Neural cell (in vitro differentiated cells): ENCODE measurements around the gene PHLPP1. TPM values are rescaled to one million over a fixed set of nuclear protein-coding genes. Genes with fewer than 3 reads are reported as not detected.
"Not testable (repeated sequence)": the region's sequence is repeated elsewhere in the genome, so short reads cannot be mapped to it uniquely, and the experiment has no call there.

Experiments used
- H2AFZ ChIP-seq: fragments of 200-600, 300-800 bp; sonication (generic), shearing (Covaris generic); 2 replicates; pipeline ENCODE4 v1.6.0; 2014; ENCODE audit warnings: low read depth, mild to moderate bottlenecking, antibody characterized with exemption, low read length, moderate library complexity
- H3F3A ChIP-seq: fragments of 200-600 bp; shearing (Covaris generic); 2 replicates; pipeline ENCODE4 v1.6.1; 2016; ENCODE audit warnings: mild to moderate bottlenecking, moderate library complexity, mixed read lengths, antibody characterized with exemption, low read length; ENCODE audit not compliant: insufficient read depth, poor library complexity, severe bottlenecking
- H3K27ac ChIP-seq: fragments of 200-600, 300-800 bp; sonication (generic), shearing (Covaris generic); 2 replicates; pipeline ENCODE4 v1.5.1; 2014; ENCODE audit warnings: mild to moderate bottlenecking, low read length, moderate library complexity
- H3K27me3 ChIP-seq: fragments of 300-800, 200-600 bp; sonication (generic), shearing (Covaris generic); 2 replicates; pipeline ENCODE4 v1.6.0; 2014; ENCODE audit warnings: mild to moderate bottlenecking, low read depth, low read length, moderate library complexity; ENCODE audit not compliant: insufficient read depth
- H3K36me3 ChIP-seq: fragments of 300-800, 200-600 bp; sonication (generic), shearing (Covaris generic); 2 replicates; pipeline ENCODE4 v1.5.1; 2014; ENCODE audit warnings: mild to moderate bottlenecking, antibody characterized with exemption, low read length, moderate library complexity; ENCODE audit not compliant: insufficient read depth
- H3K4me2 ChIP-seq: fragments of 300-800, 200-600 bp; sonication (generic), shearing (Covaris generic); 2 replicates; pipeline ENCODE4 v1.6.0; 2014; ENCODE audit warnings: mild to moderate bottlenecking, low read length
- H3K4me3 ChIP-seq: fragments of 300-800, 200-600 bp; sonication (generic), shearing (Covaris generic); 2 replicates; pipeline ENCODE4 v1.5.1; 2014; ENCODE audit warnings: mild to moderate bottlenecking, low read length, moderate library complexity
- H3K79me2 ChIP-seq: fragments of 200-600 bp; shearing (Covaris generic); replicated peaks from 2 replicates; pipeline ENCODE4 v1.6.0; 2014; ENCODE audit warnings: mild to moderate bottlenecking, low read length, moderate library complexity; ENCODE audit not compliant: insufficient read depth
- H3K9ac ChIP-seq: fragments of 300-800, 200-600 bp; sonication (generic), shearing (Covaris generic); 2 replicates; pipeline ENCODE4 v1.6.1; 2016; ENCODE audit warnings: mild to moderate bottlenecking, low read length, mixed read lengths
- H3K9me2 ChIP-seq: fragments of 200-600 bp; shearing (Covaris generic); 2 replicates; pipeline ENCODE4 v1.6.1; 2016; ENCODE audit warnings: mild to moderate bottlenecking, low read length, mixed read lengths; ENCODE audit not compliant: insufficient read depth
- H3K9me3 ChIP-seq: fragments of 200-600, 300-800 bp; sonication (generic), shearing (Covaris generic); 2 replicates; pipeline ENCODE4 v1.6.1; 2016; ENCODE audit warnings: mild to moderate bottlenecking, mixed run types, low read length, moderate library complexity, mixed read lengths
- H4K20me1 ChIP-seq: fragments of 200-600 bp; shearing (Covaris generic); 2 replicates; pipeline ENCODE4 v1.6.1; 2016; ENCODE audit warnings: mild to moderate bottlenecking, mixed run types; ENCODE audit not compliant: insufficient read depth
- CTCF ChIP-seq: fragments of 450-650 bp; IDR thresholded peaks from 2 replicates; pipeline ENCODE4 v1.5.1; 2014; ENCODE audit warnings: antibody characterized with exemption, mild to moderate bottlenecking, moderate library complexity; ENCODE audit not compliant: poor library complexity, severe bottlenecking
- EP300 ChIP-seq: fragments of 450-650 bp; conservative IDR thresholded peaks from 2 replicates; pipeline ENCODE4 v1.6.1; 2014; ENCODE audit warnings: antibody characterized with exemption, mild to moderate bottlenecking, moderate library complexity; ENCODE audit not compliant: poor library complexity, severe bottlenecking
- EZH2 ChIP-seq: fragments of 200-600, 300-800 bp; shearing (Covaris generic), sonication (generic); IDR thresholded peaks from 2 replicates; pipeline ENCODE4 v1.6.1; 2014; ENCODE audit warnings: antibody characterized with exemption, low read length, borderline replicate concordance, mild to moderate bottlenecking; ENCODE audit not compliant: insufficient read depth, poor library complexity, severe bottlenecking
- MXI1 ChIP-seq: fragments of 450-650 bp; conservative IDR thresholded peaks from 2 replicates; pipeline ENCODE4 v1.6.1; 2014; ENCODE audit warnings: antibody characterized with exemption, mild to moderate bottlenecking; ENCODE audit not compliant: poor library complexity, severe bottlenecking
- POLR2AphosphoS5 ChIP-seq: IDR thresholded peaks from 2 replicates; pipeline ENCODE4 v1.6.1; 2012
- RAD21 ChIP-seq: fragments of 450-650 bp; conservative IDR thresholded peaks from 2 replicates; pipeline ENCODE4 v1.6.1; 2014; ENCODE audit warnings: antibody characterized with exemption, mild to moderate bottlenecking, moderate library complexity
- REST ChIP-seq: IDR thresholded peaks from 2 replicates; pipeline ENCODE4 v1.6.1; 2012; ENCODE audit warnings: borderline replicate concordance
- SMC3 ChIP-seq: fragments of 450-650 bp; conservative IDR thresholded peaks from 2 replicates; pipeline ENCODE4 v1.6.1; 2014; ENCODE audit warnings: antibody characterized with exemption, mild to moderate bottlenecking, moderate library complexity; ENCODE audit not compliant: poor library complexity
- TAF1 ChIP-seq: IDR thresholded peaks from 2 replicates; pipeline ENCODE4 v1.6.1; 2012; ENCODE audit warnings: low read depth
- polyA plus RNA-seq: library from polyadenylated mRNA; depleted of rRNA; stranded (reverse); fragments of >200 nt; gene quantifications from 2 replicates; pipeline ENCODE4 v1.2.3, GENCODE V29; 2014

The PHLPP1 gene
- polyA plus RNA-seq, 1 donor from 2014 or later, result 4.5 TPM

- no peaks in the 10 kb centered on the region for H3F3A ChIP-seq
- H4K20me1 ChIP-seq, result no peaks in the 10 kb centered on the region
- H3K9me2 ChIP-seq, result no peaks in the 10 kb centered on the region
- H3K27me3 ChIP-seq, result no peaks in the 10 kb centered on the region
- peaks cover 5% of the 10 kb centered on the region for H3K9me3 ChIP-seq
- H3K27ac ChIP-seq, result no peak overlapping the region
- TF ChIP-seq SMC3 (no peak), EZH2 (no peak), REST (no peak), MXI1 (no peak), POLR2AphosphoS5 (no peak), CTCF (no peak), EP300 (no peak), TAF1 (no peak), RAD21 (no peak)
- no peak overlapping the region for H3K4me3 ChIP-seq
- peaks cover 84% of the 10 kb centered on the region for H3K79me2 ChIP-seq
- no peak overlapping the region for H2AFZ ChIP-seq
- no peak overlapping the region for H3K9ac ChIP-seq
- no peaks in the 10 kb centered on the region for H3K36me3 ChIP-seq
- no peak overlapping the region for H3K4me2 ChIP-seq
Measured at GRCh38 chr18:62738639-62739038, 23.3 kb downstream of the PHLPP1 start.

GRCh38 chr18:62739911-62740310 lies 24.6 kb downstream of the PHLPP1 start:
- no peak for TF ChIP-seq EZH2
- no peak for TF ChIP-seq TAF1
- TF ChIP-seq MXI1, result no peak
- TF ChIP-seq REST, result no peak
- TF ChIP-seq RAD21, result no peak
- no peak for TF ChIP-seq EP300
- Histone ChIP-seq H3K27ac (no peak overlapping the region), H3K9ac (no peak overlapping the region), H4K20me1 (no peaks in the 10 kb centered on the region), H3F3A (no peaks in the 10 kb centered on the region), H3K9me3 (peaks cover 4% of the 10 kb centered on the region), H3K36me3 (no peaks in the 10 kb centered on the region), H3K9me2 (no peaks in the 10 kb centered on the region), H3K79me2 (peaks cover 84% of the 10 kb centered on the region), H3K27me3 (no peaks in the 10 kb centered on the region), H3K4me2 (no peak overlapping the region), H3K4me3 (no peak overlapping the region), H2AFZ (no peak overlapping the region)

GRCh38 chr18:62740650-62741049 lies 25.3 kb downstream of the PHLPP1 start:
- not testable (repeated sequence) for H3F3A ChIP-seq, H3K27ac ChIP-seq, H3K9me3 ChIP-seq, H4K20me1 ChIP-seq, H3K36me3 ChIP-seq, H3K4me2 ChIP-seq, H3K27me3 ChIP-seq, H3K9me2 ChIP-seq, H2AFZ ChIP-seq, H3K9ac ChIP-seq, H3K4me3 ChIP-seq
- H3K79me2 ChIP-seq, result peaks cover 84% of the 10 kb centered on the region
